ENCODE results near the gene KCNMB3.

DNA sequence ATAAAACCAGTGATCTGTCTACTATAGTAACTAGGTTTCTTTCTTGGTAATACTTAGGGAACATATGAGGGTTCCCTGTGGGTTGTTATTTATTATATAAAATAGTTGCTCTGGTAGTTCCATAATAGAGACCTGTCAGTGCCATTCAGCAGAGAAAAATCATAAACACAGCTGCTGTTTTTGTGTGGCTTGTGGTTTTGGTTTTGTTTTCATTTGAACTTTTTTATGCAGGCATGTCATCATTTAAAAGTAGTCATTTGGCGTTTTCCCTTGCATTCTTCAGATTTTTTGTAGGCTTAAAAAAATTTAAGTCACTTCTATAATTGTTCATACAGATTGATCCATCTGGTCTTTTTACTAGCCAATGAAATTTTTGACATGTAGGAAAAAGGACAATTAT is 54.8 kb downstream of the KCNMB3 start:
- TF ChIP-seq TAF1 (IDR thresholded peaks at IDR 0.05; ENCODE audit: low read depth) (no peak), ZBTB7A (IDR thresholded peaks at IDR 0.05; ENCODE audit: low read depth) (no peak), RAD21 (IDR thresholded peaks at IDR 0.05; ENCODE audit: low read depth) (no peak), CREB1 (IDR thresholded peaks at IDR 0.05; ENCODE audit: low read depth) (no peak), EP300 (IDR thresholded peaks at IDR 0.05; ENCODE audit: borderline replicate concordance) (no peak), TEAD4 (IDR thresholded peaks at IDR 0.05) (no peak)
- TF ChIP-seq, protein P1, sequence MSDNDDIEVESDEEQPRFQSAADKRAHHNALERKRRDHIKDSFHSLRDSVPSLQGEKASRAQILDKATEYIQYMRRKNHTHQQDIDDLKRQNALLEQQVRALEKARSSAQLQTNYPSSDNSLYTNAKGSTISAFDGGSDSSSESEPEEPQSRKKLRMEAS (IDR thresholded peaks at IDR 0.05), result no peak
- TF ChIP-seq, protein P2, sequence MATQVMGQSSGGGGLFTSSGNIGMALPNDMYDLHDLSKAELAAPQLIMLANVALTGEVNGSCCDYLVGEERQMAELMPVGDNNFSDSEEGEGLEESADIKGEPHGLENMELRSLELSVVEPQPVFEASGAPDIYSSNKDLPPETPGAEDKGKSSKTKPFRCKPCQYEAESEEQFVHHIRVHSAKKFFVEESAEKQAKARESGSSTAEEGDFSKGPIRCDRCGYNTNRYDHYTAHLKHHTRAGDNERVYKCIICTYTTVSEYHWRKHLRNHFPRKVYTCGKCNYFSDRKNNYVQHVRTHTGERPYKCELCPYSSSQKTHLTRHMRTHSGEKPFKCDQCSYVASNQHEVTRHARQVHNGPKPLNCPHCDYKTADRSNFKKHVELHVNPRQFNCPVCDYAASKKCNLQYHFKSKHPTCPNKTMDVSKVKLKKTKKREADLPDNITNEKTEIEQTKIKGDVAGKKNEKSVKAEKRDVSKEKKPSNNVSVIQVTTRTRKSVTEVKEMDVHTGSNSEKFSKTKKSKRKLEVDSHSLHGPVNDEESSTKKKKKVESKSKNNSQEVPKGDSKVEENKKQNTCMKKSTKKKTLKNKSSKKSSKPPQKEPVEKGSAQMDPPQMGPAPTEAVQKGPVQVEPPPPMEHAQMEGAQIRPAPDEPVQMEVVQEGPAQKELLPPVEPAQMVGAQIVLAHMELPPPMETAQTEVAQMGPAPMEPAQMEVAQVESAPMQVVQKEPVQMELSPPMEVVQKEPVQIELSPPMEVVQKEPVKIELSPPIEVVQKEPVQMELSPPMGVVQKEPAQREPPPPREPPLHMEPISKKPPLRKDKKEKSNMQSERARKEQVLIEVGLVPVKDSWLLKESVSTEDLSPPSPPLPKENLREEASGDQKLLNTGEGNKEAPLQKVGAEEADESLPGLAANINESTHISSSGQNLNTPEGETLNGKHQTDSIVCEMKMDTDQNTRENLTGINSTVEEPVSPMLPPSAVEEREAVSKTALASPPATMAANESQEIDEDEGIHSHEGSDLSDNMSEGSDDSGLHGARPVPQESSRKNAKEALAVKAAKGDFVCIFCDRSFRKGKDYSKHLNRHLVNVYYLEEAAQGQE (IDR thresholded peaks at IDR 0.05; ENCODE audit: low read depth), result no peak

Data from Ishikawa (cell line).